OCI-M1 (cell line): ENCODE data around the gene IMMP2L.
"Not testable (repeated sequence)": the region's sequence is repeated elsewhere in the genome, so short reads cannot be mapped to it uniquely, and the experiment has no call there.

Experiments used
- DNase-seq: peaks from one replicate; lab custom pipeline; 2025; lab: John Stamatoyannopoulos, UW

Gene IMMP2L

GRCh38 chr7:111561904-111562732, at the start of gene IMMP2L:
IMMP2L (minus strand) TSS chr7:111562492.
- DNase-seq = peak; percentile 85

GRCh38 chr7:111609483-111610254, 47.4 kb upstream of the IMMP2L start:
- not testable (repeated sequence) for DNase-seq

- no peak for DNase-seq
Measured at GRCh38 chr7:111607621-111608020, 45.3 kb upstream of the IMMP2L start.

GRCh38 chr7:111605246-111605645, 43.0 kb upstream of the IMMP2L start:
- no peak for DNase-seq

GRCh38 chr7:111600091-111600490, 37.8 kb upstream of the IMMP2L start:
- DNase-seq = no peak

- DNase-seq = no peak
Measured at GRCh38 chr7:111595780-111596179, 33.5 kb upstream of the IMMP2L start.

- no peak for DNase-seq
Measured at GRCh38 chr7:111594602-111595001, 32.3 kb upstream of the IMMP2L start.

- DNase-seq = no peak
Measured at GRCh38 chr7:111593343-111593742, 31.1 kb upstream of the IMMP2L start.

GRCh38 chr7:111588065-111588433, 25.8 kb upstream of the IMMP2L start:
- DNase-seq = no peak

- no peak for DNase-seq
Measured at GRCh38 chr7:111587410-111588064, 25.2 kb upstream of the IMMP2L start.

- DNase-seq = no peak
Measured at GRCh38 chr7:111586711-111587409, 24.6 kb upstream of the IMMP2L start.

GRCh38 chr7:111581784-111582488, 19.6 kb upstream of the IMMP2L start:
- not testable (repeated sequence) for DNase-seq

GRCh38 chr7:111581207-111581606, 18.9 kb upstream of the IMMP2L start:
- not testable (repeated sequence) for DNase-seq

- no peak for DNase-seq
Measured at GRCh38 chr7:111578754-111579153, 16.5 kb upstream of the IMMP2L start.

GRCh38 chr7:111571720-111572119, 9.4 kb upstream of the IMMP2L start:
- DNase-seq = no peak

GRCh38 chr7:111568870-111569462, 6.7 kb upstream of the IMMP2L start:
- no peak for DNase-seq

GRCh38 chr7:111568419-111568818, 6.1 kb upstream of the IMMP2L start:
- DNase-seq = no peak

- no peak for DNase-seq
Measured at GRCh38 chr7:111564078-111564477, 1.8 kb upstream of the IMMP2L start.

GRCh38 chr7:111561654-111561903, 713 bp downstream of the IMMP2L start:
- DNase-seq = no peak

- DNase-seq = peak; percentile 49
Measured at GRCh38 chr7:111560773-111561653, 1.3 kb downstream of the IMMP2L start.
